Measurements from ENCODE around the gene MED13L.

DNA sequence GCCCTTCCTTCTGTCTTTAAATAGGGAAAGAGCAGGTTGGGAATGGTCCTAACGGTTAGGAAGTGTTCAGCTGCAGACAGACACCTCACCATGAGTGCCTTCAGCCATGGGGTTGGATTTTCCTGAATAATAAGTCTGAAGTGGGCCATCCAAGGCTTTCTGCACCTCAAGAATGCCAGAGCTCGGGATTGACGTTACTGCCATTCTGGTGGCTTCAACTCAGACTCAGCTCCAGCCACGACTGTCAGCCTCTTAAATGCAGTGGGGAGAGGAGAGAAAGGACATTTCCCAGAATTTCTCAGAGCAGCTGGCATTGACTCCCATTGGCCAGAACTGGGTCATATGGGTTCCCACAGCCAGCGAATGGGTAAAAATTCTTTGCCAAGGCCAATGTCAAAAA lies 363.4 kb downstream of the MED13L start:
- TF ChIP-seq POLR2A (IDR thresholded peaks at IDR 0.05), result no peak
- TF ChIP-seq POLR2AphosphoS5 (IDR thresholded peaks at IDR 0.05), result no peak
- no peak for TF ChIP-seq CTCF (IDR thresholded peaks at IDR 0.05)

Data from transverse colon (tissue), 4 donors.